GM21528 (cell line): Measurements from ENCODE around the gene AQP2.

Experiments used
- ATAC-seq: cut with Tn5 transposase; IDR thresholded peaks from one replicate; pipeline ENCODE4 v1.9.1; 2021; ENCODE audit warnings: mild to moderate bottlenecking, moderate library complexity; ENCODE audit not compliant: unreplicated experiment, low FRiP score

AQP2 gene

GRCh38 chr12:49920241-49920914, 30.2 kb upstream of the AQP2 start:
- no peak for ATAC-seq

GRCh38 chr12:49920915-49921286, 29.6 kb upstream of the AQP2 start:
- ATAC-seq: no peak

GRCh38 chr12:49921299-49921698, 29.2 kb upstream of the AQP2 start:
- ATAC-seq: no peak

GRCh38 chr12:49921936-49922335, 28.6 kb upstream of the AQP2 start:
- ATAC-seq: no peak

GRCh38 chr12:49922349-49923034, 28.0 kb upstream of the AQP2 start:
- ATAC-seq: no peak

- ATAC-seq: no peak
These were observed 27.4 kb upstream of the AQP2 start for GRCh38 chr12:49923035-49923644.

- ATAC-seq: no peak
These were observed 26.5 kb upstream of the AQP2 start for GRCh38 chr12:49923880-49924556.

- no peak for ATAC-seq
These were observed 25.8 kb upstream of the AQP2 start for GRCh38 chr12:49924628-49925246.

- ATAC-seq: no peak
These were observed 24.9 kb upstream of the AQP2 start for GRCh38 chr12:49925433-49926204.

GRCh38 chr12:49928471-49928870, 22.1 kb upstream of the AQP2 start:
- no peak for ATAC-seq

GRCh38 chr12:49929581-49929980, 21.0 kb upstream of the AQP2 start:
- ATAC-seq: no peak

- no peak for ATAC-seq
These were observed 19.8 kb upstream of the AQP2 start for GRCh38 chr12:49930515-49931288.

GRCh38 chr12:49932023-49932422, 18.5 kb upstream of the AQP2 start:
- no peak for ATAC-seq

GRCh38 chr12:49932533-49933130, 17.9 kb upstream of the AQP2 start:
- ATAC-seq: no peak

- ATAC-seq: no peak
These were observed 16.7 kb upstream of the AQP2 start for GRCh38 chr12:49933796-49934195.

GRCh38 chr12:49934505-49934904, 16.0 kb upstream of the AQP2 start:
- ATAC-seq: no peak

- no peak for ATAC-seq
These were observed 13.6 kb upstream of the AQP2 start for GRCh38 chr12:49936925-49937324.

- ATAC-seq: no peak
These were observed 12.8 kb upstream of the AQP2 start for GRCh38 chr12:49937639-49938300.

GRCh38 chr12:49939307-49939706, 11.2 kb upstream of the AQP2 start:
- ATAC-seq: no peak
